ENCODE results near the gene RILP. TPM values are rescaled to one million over a fixed set of nuclear protein-coding genes. Genes with fewer than 3 reads are reported as not detected.

RILP gene
- total RNA-seq, 1 experiment from 2014 or later = 11.6 TPM

DNA sequence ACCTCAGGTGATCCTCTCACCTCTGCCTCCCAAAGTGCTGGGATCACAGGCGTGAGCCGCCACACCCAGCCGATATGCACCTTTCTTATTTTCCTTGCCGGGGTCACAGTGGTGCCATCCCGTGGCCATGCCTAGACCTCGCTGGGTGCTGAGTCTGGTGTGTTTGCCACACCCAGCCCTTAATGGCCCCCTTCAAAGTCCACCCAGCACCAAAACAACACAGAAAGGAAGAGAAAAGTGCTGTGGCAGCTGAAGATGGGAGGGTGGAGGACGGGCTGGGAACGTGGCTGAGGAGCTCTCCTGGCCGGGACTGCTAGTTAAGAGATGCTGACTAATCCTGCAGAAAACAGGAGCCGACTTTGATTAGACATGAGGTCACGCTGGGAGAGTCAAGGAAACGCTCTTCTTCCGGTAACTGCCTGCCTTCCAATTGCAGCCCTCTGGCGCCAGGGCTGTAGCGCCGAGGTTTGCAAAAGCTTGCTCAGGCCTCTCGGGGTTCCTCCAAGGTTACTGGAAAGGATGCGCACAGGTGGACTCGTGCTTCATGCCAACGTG is 32.0 kb downstream of the RILP start:
- ChIA-PET POLR2A (interaction anchor here (0.8 to 2.3 kb wide), 5 partner anchors 11 to 99 kb away, joined by 3 to 16 read pairs (median 4); partner anchors contain the start of gene SLC43A2), RAD21 (ENCODE audit: low non-redundant PET in 1 of 2, low total read pairs in 2 of 2, uncharacterized antibody in 2 of 2, unreplicated experiment in 2 of 2) (interaction anchor here (1.0 to 1.3 kb wide), 3 partner anchors 43 to 46 kb away, joined by 4 to 11 read pairs (median 7); no protein-coding TSS in a partner anchor), CTCF (interaction anchor here (0.6 to 3.1 kb wide), 8 partner anchors 9 to 360 kb away, joined by 3 to 41 read pairs (median 5); partner anchors contain the start of gene SLC43A2)
- DNase-seq (ENCODE audit: low read depth, low spot score) (peak; percentile 93), ATAC-seq (peak; percentile 89)
- H4K20me1 ChIP-seq (ENCODE audit: insufficient read depth) = no peaks in the 10 kb centered on the region
- no peaks in the 10 kb centered on the region for H3K36me3 ChIP-seq (ENCODE audit: control insufficient read depth in 1 of 2, insufficient read depth in 2 of 2, low read length in 2 of 2)
- H3K27me3 ChIP-seq (ENCODE audit: insufficient read depth, low read length) = no peaks in the 10 kb centered on the region
- no peaks in the 10 kb centered on the region for H3K79me2 ChIP-seq (ENCODE audit: insufficient read depth, low read length)
- H3K27ac ChIP-seq (ENCODE audit: low read depth, low read length) = peak overlapping the region; percentile 95
- no TSS peak for BruUV-seq (replicated peaks)
- H3K9ac ChIP-seq (ENCODE audit: low read length) = peak overlapping the region; percentile 55
- H3K4me1 ChIP-seq (ENCODE audit: control insufficient read depth in 1 of 2, insufficient read depth in 2 of 2, low read length in 2 of 2) = peaks cover 41 to 48% of the 10 kb centered on the region in 2 experiments
- no peaks in the 10 kb centered on the region for H3K9me2 ChIP-seq (ENCODE audit: insufficient read depth)
- peak overlapping the region; percentile 8 to 45; a peak in 3 of 4 replicates for H3K4me3 ChIP-seq (replicated peaks in 1 of 2; ENCODE audit: low read depth in 1 of 2, low read length in 2 of 2)
- H3K9me3 ChIP-seq (ENCODE audit: control insufficient read depth in 1 of 2, insufficient read depth in 1 of 2, low read depth in 1 of 2, low read length in 2 of 2) = no peaks in the 10 kb centered on the region
- H2AFZ ChIP-seq (ENCODE audit: low read depth, low read length, poor library complexity, severe bottlenecking) = no peak overlapping the region
- H3K4me2 ChIP-seq (ENCODE audit: low read length) = peak overlapping the region; percentile 76
- intact Hi-C loops (cut with micrococcal nuclease) = no loop called here
- no peak for TF ChIP-seq ELF1 (IDR thresholded peaks at IDR 0.05; ENCODE audit: borderline replicate concordance, low read depth)
- TF ChIP-seq RAD21 (IDR thresholded peaks at IDR 0.05; ENCODE audit: low read depth) = peak; percentile 55
- TF ChIP-seq, protein P1, sequence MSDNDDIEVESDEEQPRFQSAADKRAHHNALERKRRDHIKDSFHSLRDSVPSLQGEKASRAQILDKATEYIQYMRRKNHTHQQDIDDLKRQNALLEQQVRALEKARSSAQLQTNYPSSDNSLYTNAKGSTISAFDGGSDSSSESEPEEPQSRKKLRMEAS (IDR thresholded peaks at IDR 0.05) = peak; percentile 89
- TF ChIP-seq EZH2 (IDR thresholded peaks at IDR 0.05) = no peak
- no peak for TF ChIP-seq SRF (IDR thresholded peaks at IDR 0.05; ENCODE audit: low read depth)
- TF ChIP-seq YY1 (IDR thresholded peaks at IDR 0.05; ENCODE audit: extremely low read depth, insufficient replicate concordance, low read depth, low read length) = peak; percentile 55
- TF ChIP-seq CBX3 (IDR thresholded peaks at IDR 0.05; ENCODE audit: low read depth) = peak; percentile 84
- TF ChIP-seq CEBPB (IDR thresholded peaks at IDR 0.05; ENCODE audit: low read depth) = peak; percentile 54; the same call in 1 of the 2 replicates
- TF ChIP-seq, protein P2, sequence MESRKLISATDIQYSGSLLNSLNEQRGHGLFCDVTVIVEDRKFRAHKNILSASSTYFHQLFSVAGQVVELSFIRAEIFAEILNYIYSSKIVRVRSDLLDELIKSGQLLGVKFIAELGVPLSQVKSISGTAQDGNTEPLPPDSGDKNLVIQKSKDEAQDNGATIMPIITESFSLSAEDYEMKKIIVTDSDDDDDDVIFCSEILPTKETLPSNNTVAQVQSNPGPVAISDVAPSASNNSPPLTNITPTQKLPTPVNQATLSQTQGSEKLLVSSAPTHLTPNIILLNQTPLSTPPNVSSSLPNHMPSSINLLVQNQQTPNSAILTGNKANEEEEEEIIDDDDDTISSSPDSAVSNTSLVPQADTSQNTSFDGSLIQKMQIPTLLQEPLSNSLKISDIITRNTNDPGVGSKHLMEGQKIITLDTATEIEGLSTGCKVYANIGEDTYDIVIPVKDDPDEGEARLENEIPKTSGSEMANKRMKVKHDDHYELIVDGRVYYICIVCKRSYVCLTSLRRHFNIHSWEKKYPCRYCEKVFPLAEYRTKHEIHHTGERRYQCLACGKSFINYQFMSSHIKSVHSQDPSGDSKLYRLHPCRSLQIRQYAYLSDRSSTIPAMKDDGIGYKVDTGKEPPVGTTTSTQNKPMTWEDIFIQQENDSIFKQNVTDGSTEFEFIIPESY (IDR thresholded peaks at IDR 0.05; ENCODE audit: extremely low read depth, insufficient replicate concordance, low read length) = peak; percentile 41
- TF ChIP-seq EZH2phosphoT487 (IDR thresholded peaks at IDR 0.05; ENCODE audit: borderline replicate concordance) = no peak
- TF ChIP-seq ZNF274 (IDR thresholded peaks at IDR 0.05; ENCODE audit: low read depth, low read length) = no peak
- TF ChIP-seq TCF7L2 (IDR thresholded peaks at IDR 0.05; ENCODE audit: borderline replicate concordance, extremely low read depth, insufficient read depth, insufficient read length) = peak; percentile 93
- TF ChIP-seq POLR2AphosphoS5 (IDR thresholded peaks at IDR 0.05; ENCODE audit: low read depth, low read length) = peak; percentile 53
- TF ChIP-seq, protein P3, sequence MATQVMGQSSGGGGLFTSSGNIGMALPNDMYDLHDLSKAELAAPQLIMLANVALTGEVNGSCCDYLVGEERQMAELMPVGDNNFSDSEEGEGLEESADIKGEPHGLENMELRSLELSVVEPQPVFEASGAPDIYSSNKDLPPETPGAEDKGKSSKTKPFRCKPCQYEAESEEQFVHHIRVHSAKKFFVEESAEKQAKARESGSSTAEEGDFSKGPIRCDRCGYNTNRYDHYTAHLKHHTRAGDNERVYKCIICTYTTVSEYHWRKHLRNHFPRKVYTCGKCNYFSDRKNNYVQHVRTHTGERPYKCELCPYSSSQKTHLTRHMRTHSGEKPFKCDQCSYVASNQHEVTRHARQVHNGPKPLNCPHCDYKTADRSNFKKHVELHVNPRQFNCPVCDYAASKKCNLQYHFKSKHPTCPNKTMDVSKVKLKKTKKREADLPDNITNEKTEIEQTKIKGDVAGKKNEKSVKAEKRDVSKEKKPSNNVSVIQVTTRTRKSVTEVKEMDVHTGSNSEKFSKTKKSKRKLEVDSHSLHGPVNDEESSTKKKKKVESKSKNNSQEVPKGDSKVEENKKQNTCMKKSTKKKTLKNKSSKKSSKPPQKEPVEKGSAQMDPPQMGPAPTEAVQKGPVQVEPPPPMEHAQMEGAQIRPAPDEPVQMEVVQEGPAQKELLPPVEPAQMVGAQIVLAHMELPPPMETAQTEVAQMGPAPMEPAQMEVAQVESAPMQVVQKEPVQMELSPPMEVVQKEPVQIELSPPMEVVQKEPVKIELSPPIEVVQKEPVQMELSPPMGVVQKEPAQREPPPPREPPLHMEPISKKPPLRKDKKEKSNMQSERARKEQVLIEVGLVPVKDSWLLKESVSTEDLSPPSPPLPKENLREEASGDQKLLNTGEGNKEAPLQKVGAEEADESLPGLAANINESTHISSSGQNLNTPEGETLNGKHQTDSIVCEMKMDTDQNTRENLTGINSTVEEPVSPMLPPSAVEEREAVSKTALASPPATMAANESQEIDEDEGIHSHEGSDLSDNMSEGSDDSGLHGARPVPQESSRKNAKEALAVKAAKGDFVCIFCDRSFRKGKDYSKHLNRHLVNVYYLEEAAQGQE (IDR thresholded peaks at IDR 0.05; ENCODE audit: low read depth) = no peak
- TF ChIP-seq, protein P4, sequence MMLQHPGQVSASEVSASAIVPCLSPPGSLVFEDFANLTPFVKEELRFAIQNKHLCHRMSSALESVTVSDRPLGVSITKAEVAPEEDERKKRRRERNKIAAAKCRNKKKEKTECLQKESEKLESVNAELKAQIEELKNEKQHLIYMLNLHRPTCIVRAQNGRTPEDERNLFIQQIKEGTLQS (IDR thresholded peaks at IDR 0.05) = no peak
- TF ChIP-seq JUND (IDR thresholded peaks at IDR 0.05) = no peak; the same call in 1 of the 2 replicates
- TF ChIP-seq FOSL1 (IDR thresholded peaks at IDR 0.05; ENCODE audit: low read depth) = no peak; the same call in 1 of the 2 replicates
- TF ChIP-seq ZFX (IDR thresholded peaks at IDR 0.05) = no peak
- TF ChIP-seq, protein P5, sequence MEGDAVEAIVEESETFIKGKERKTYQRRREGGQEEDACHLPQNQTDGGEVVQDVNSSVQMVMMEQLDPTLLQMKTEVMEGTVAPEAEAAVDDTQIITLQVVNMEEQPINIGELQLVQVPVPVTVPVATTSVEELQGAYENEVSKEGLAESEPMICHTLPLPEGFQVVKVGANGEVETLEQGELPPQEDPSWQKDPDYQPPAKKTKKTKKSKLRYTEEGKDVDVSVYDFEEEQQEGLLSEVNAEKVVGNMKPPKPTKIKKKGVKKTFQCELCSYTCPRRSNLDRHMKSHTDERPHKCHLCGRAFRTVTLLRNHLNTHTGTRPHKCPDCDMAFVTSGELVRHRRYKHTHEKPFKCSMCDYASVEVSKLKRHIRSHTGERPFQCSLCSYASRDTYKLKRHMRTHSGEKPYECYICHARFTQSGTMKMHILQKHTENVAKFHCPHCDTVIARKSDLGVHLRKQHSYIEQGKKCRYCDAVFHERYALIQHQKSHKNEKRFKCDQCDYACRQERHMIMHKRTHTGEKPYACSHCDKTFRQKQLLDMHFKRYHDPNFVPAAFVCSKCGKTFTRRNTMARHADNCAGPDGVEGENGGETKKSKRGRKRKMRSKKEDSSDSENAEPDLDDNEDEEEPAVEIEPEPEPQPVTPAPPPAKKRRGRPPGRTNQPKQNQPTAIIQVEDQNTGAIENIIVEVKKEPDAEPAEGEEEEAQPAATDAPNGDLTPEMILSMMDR (IDR thresholded peaks at IDR 0.05 in 2 of 3, conservative IDR thresholded peaks at IDR 0.05 in 1 of 3; ENCODE audit: borderline replicate concordance in 1 of 3, insufficient read depth in 1 of 3, low read depth in 2 of 3, low read length in 2 of 3) = peak; percentile 48 to 56 (median 52); a peak in 5 of 6 replicates

Data from HCT116 (cell line).